Heart left ventricle (tissue), 16 donors: ENCODE data around the gene LONP2. TPM values are rescaled to one million over a fixed set of nuclear protein-coding genes. Genes with fewer than 3 reads are reported as not detected.

Source experiments
- ATAC-seq, 4 donors: fragments of 200-7000 bp; cut with Tn5 transposase; one replicate each; pipeline ENCODE4 v1.9.1; 2020 to 2022; ENCODE audit warnings: moderate library complexity in 4 of 4, mild to moderate bottlenecking in 3 of 4, moderate number of reproducible peaks in 1 of 4
- DNase-seq, 5 donors: peaks; one replicate each; pipeline ENCODE4 v3.0.0-alpha.2; 2020
- H3K27ac ChIP-seq, 12 donors: fragments of 200-600 bp; sonication (generic) in 4 of 12; one replicate each; pipeline versions ENCODE4 v1.5.0 to v1.8.0; 2016 to 2022; ENCODE audit warnings: mild to moderate bottlenecking in 2 of 12
- H3K27me3 ChIP-seq, 9 donors: fragments of 200-600 bp; sonication (generic) in 2 of 9; one replicate each; pipeline versions ENCODE4 v1.5.1 to v1.8.0; 2016 to 2022; ENCODE audit warnings: mild to moderate bottlenecking in 3 of 9
- H3K36me3 ChIP-seq, 9 donors: fragments of 200-600 bp; sonication (generic) in 2 of 9; one replicate each; pipeline versions ENCODE4 v1.5.0 to v1.8.0; 2018 to 2022; ENCODE audit warnings: mild to moderate bottlenecking in 2 of 9
- H3K4me1 ChIP-seq, 12 donors: fragments of 200-600 bp; sonication (generic) in 4 of 12; one replicate each; pipeline versions ENCODE4 v1.5.0 to v1.8.0; 2016 to 2022; ENCODE audit warnings: mild to moderate bottlenecking in 3 of 12
- H3K4me3 ChIP-seq, 12 donors: fragments of 200-600 bp; sonication (generic) in 4 of 12; one replicate each; pipeline versions ENCODE4 v1.5.0 to v1.8.0; 2017 to 2022; ENCODE audit warnings: mild to moderate bottlenecking in 9 of 12, moderate library complexity in 4 of 12
- H3K9me3 ChIP-seq, 12 donors: fragments of 200-600 bp; sonication (generic) in 4 of 12; one replicate each; pipeline versions ENCODE4 v1.5.0 to v1.8.0; 2016 to 2022; ENCODE audit warnings: mild to moderate bottlenecking in 1 of 12
- CTCF ChIP-seq, 12 donors: fragments of 200-600 bp; sonication (generic) in 4 of 12; IDR thresholded peaks; one replicate each; pipeline versions ENCODE4 v1.5.0 to v1.8.0; 2018 to 2022; ENCODE audit warnings: antibody characterized with exemption in 12 of 12, mild to moderate bottlenecking in 5 of 12
- POLR2A ChIP-seq, 2 donors: fragments of 450-650 bp; IDR thresholded peaks; one replicate each; pipeline ENCODE4 v1.6.1; 2017; ENCODE audit warnings: antibody characterized with exemption in 2 of 2, mild to moderate bottlenecking in 2 of 2, moderate library complexity in 2 of 2
- WGBS, 4 donors: extraction: QIAGEN DNeasy Blood & Tissue Kit in 2 of 4; methylation state at CpG; one replicate each; pipeline versions ENCODE4 v1.1.5 to v1.1.7; 2013 to 2018; 5-methylcytosine and 5-hydroxymethylcytosine counted together
- intact Hi-C, 10 donors: fragments of 100-400 bp; cut with DNase I; formaldehyde crosslinking; loops; one replicate each; pipeline versions ENCODE4 v1.11.1 to v1.14.2; 2022
- polyA plus RNA-seq, 2 donors: library from polyadenylated mRNA; stranded (reverse); fragments of 200-250 nt; gene quantifications; one replicate each; pipeline ENCODE4 v1.2.3, GENCODE V29; 2013
- total RNA-seq, 9 donors: library from RNA; depleted of rRNA in 2 of 9; stranded (reverse); fragments of >200 nt in 2 of 9; fragmentation: NEBNext Ultra II Directional in 3 of 9; extraction: Animal tissue kit (Norgen Biotek cat#: 25700) in 3 of 9; gene quantifications; one replicate each; pipeline versions ENCODE4 v1.1.0 to v1.2.4, GENCODE V29; 2016 to 2023
- donor health status: ischemic (EF 13 %, LVEDD 7.1; RV severe dilation, severe dysfunction).
- donor health status: healthy with polysubstance abuse.
- donor health status: DM: no; HTN: yes; CAD: no.
- donor health status: DM: no; HTN: no; CAD: no.
- donor health status: ischemic (EF 25% LVEDD 6.9; RV normal size, moderate dysfunction).
- donor health status: ischemic (EF 25% LVEDD 5.7; RV mildly dilated, moderate dysfunction).
- donor health status: healthy.
- donor health status: DM: yes; HTN: yes; CAD: no.
- donor health status: ischemic (EF 35%, LVEDD 5.7; RV mildly dilated, moderate dysfunction).
- donor health status: nonischemic (EF 11% LVEDD 7.7; RV severe dilation, severe dysfunction).
- donor health status: DM: yes; HTN: yes; CAD: no.
- donor health status: PGD.
- donor health status: ischemic (EF 29% LVEDD 5.4; RV normal size, mild dysfunction).
- donor health status: nonischemic (EF 23%, LVEDD 6.1; RV moderate dilation, normal function).

LONP2 gene
- total and polyA plus RNA-seq, 11 donors: 24.8 to 87.4 (median 69.2) TPM

- H3K4me3 ChIP-seq: no peak overlapping the region
- H3K27ac ChIP-seq: no peak overlapping the region
- TF ChIP-seq CTCF (IDR thresholded peaks at IDR 0.05) (peak in 8 of 12 donors; percentile 21 to 48 (median 33)), POLR2A (IDR thresholded peaks at IDR 0.05) (no peak)
- H3K9me3 ChIP-seq: no peaks in the 10 kb centered on the region
- H3K4me1 ChIP-seq: peaks cover 0 to 11% (median 0%) of the 10 kb centered on the region in 12 donors
- intact Hi-C loops: loop anchor here in 8 of 10 donors (5.0 to 10.0 kb wide), 4 partner anchors 313 to 400 kb away; no protein-coding TSS in a partner anchor
- DNase-seq (no peak), ATAC-seq (peak in 2 of 4 donors; percentile 53 to 65)
- 76 to 78% (median 77%) methylated on average over 11 of the region's 11 CpGs for WGBS, 4 donors
- H3K36me3 ChIP-seq: no peaks in the 10 kb centered on the region
- no peaks in the 10 kb centered on the region for H3K27me3 ChIP-seq
Observed at GRCh38 chr16:48231727-48232492, 12.2 kb upstream of the LONP2 start.

- peaks cover 0 to 14% (median 0%) of the 10 kb centered on the region in 12 donors for H3K4me1 ChIP-seq
Observed at GRCh38 chr16:48232493-48233040, 11.5 kb upstream of the LONP2 start.

GRCh38 chr16:48234630-48235029, 9.5 kb upstream of the LONP2 start:
- no peaks in the 10 kb centered on the region for H3K36me3 ChIP-seq
- H3K4me3 ChIP-seq: no peak overlapping the region
- no peaks in the 10 kb centered on the region for H3K9me3 ChIP-seq
- H3K27ac ChIP-seq: no peak overlapping the region
- DNase-seq (no peak), ATAC-seq (no peak)
- H3K27me3 ChIP-seq: no peaks in the 10 kb centered on the region
- intact Hi-C loops: loop anchor here in 8 of 10 donors (5.0 to 10.0 kb wide), 4 partner anchors 310 to 398 kb away; no protein-coding TSS in a partner anchor
- no peak for TF ChIP-seq CTCF (IDR thresholded peaks at IDR 0.05)
- TF ChIP-seq POLR2A (IDR thresholded peaks at IDR 0.05): no peak
- peaks cover 0 to 14% (median 0%) of the 10 kb centered on the region in 12 donors for H3K4me1 ChIP-seq

More at GRCh38 chr16:48232493-48233040, 11.5 kb upstream of the LONP2 start:
- Histone ChIP-seq H3K27ac (no peak overlapping the region), H3K4me3 (no peak overlapping the region), H3K9me3 (no peaks in the 10 kb centered on the region), H3K27me3 (no peaks in the 10 kb centered on the region), H3K36me3 (no peaks in the 10 kb centered on the region)
- intact Hi-C loops: loop anchor here in 8 of 10 donors (5.0 to 10.0 kb wide), 4 partner anchors 312 to 400 kb away; no protein-coding TSS in a partner anchor
- no peak for DNase-seq
- WGBS, 4 donors: 94 to 100% (median 97%) methylated on average over 2 of the region's 2 CpGs
- ATAC-seq: no peak
- TF ChIP-seq CTCF (IDR thresholded peaks at IDR 0.05) (no peak), POLR2A (IDR thresholded peaks at IDR 0.05) (no peak)

- intact Hi-C loops: loop anchor here in 7 of 10 donors (10.0 kb wide), 2 partner anchors 310 to 390 kb away; no protein-coding TSS in a partner anchor
Observed at GRCh38 chr16:48235058-48235555, 9.0 kb upstream of the LONP2 start.

More at GRCh38 chr16:48235058-48235555, 9.0 kb upstream of the LONP2 start:
- Histone ChIP-seq H3K36me3 (no peaks in the 10 kb centered on the region), H3K27ac (no peak overlapping the region), H3K4me3 (no peak overlapping the region), H3K9me3 (no peaks in the 10 kb centered on the region), H3K27me3 (no peaks in the 10 kb centered on the region), H3K4me1 (peaks cover 0 to 14% (median 0%) of the 10 kb centered on the region in 12 donors)
- DNase-seq (no peak), ATAC-seq (no peak)
- WGBS, 4 donors: 69 to 75% (median 74%) methylated on average over 6 of the region's 6 CpGs
- no peak for TF ChIP-seq POLR2A (IDR thresholded peaks at IDR 0.05)
- TF ChIP-seq CTCF (IDR thresholded peaks at IDR 0.05): no peak
